MM.1S (cell line): ENCODE data around the gene TMEM191C.
"Not testable (repeated sequence)": the region's sequence is repeated elsewhere in the genome, so short reads cannot be mapped to it uniquely, and the experiment has no call there.

Source experiments
- EZH2 ChIP-seq: fragments of 300-600 bp; sonication (generic); optimal IDR thresholded peaks from 2 replicates; pipeline ENCODE3; 2017; ENCODE audit warnings: low read depth, mild to moderate bottlenecking, antibody characterized with exemption, low read length, mixed read lengths
- TF ChIP-seq, protein P1 (sequence below): fragments of 300-600 bp; sonication (generic); IDR thresholded peaks from 2 replicates; pipeline ENCODE4 v1.5.1; 2016; ENCODE audit warnings: antibody characterized with exemption, low read length, mixed read lengths

DNA sequence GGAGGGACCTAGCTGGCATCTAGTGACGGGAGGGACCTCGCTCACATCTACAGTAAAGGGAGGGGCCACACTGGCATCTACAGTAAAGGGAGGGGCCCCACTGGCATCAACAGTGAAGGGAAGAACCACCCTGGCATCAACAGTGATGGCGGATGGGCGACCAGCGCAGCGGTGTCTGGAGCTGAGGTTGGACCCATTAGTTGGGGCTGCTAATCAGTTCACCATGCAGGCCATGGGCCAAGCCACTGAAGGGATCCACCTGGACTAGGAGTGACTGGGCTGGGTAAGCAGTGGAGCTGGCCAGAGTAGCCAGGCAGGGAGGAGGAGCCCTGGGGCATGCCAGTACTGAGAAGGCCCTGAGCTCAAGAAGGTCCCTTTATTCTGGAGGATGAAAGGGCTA, 23.4 kb downstream of the TMEM191C start:
- TF ChIP-seq, protein P1, sequence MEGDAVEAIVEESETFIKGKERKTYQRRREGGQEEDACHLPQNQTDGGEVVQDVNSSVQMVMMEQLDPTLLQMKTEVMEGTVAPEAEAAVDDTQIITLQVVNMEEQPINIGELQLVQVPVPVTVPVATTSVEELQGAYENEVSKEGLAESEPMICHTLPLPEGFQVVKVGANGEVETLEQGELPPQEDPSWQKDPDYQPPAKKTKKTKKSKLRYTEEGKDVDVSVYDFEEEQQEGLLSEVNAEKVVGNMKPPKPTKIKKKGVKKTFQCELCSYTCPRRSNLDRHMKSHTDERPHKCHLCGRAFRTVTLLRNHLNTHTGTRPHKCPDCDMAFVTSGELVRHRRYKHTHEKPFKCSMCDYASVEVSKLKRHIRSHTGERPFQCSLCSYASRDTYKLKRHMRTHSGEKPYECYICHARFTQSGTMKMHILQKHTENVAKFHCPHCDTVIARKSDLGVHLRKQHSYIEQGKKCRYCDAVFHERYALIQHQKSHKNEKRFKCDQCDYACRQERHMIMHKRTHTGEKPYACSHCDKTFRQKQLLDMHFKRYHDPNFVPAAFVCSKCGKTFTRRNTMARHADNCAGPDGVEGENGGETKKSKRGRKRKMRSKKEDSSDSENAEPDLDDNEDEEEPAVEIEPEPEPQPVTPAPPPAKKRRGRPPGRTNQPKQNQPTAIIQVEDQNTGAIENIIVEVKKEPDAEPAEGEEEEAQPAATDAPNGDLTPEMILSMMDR = not testable (repeated sequence)
- TF ChIP-seq EZH2 = not testable (repeated sequence)
